GM23338 (cell line): ENCODE measurements around the gene NFX1. TPM values are rescaled to one million over a fixed set of nuclear protein-coding genes. Genes with fewer than 3 reads are reported as not detected.

Experiments used
- ATAC-seq: fragments of 200-7000 bp; cut with Tn5 transposase; 3 replicates; pipeline ENCODE4 v1.9.1; 2020
- DNase-seq: peaks from one replicate; pipeline ENCODE4 v3.0.0-alpha.2; 2015; ENCODE audit warnings: low spot score
- H2AFZ ChIP-seq: fragments of 200-600 bp; sonication (generic); 2 replicates; pipeline ENCODE4 v1.8.0; 2016; ENCODE audit warnings: antibody characterized with exemption, mild to moderate bottlenecking, moderate library complexity
- H3F3A ChIP-seq: fragments of 200-600 bp; sonication (generic); replicated peaks from 2 replicates; pipeline ENCODE4 v1.8.0; 2017; ENCODE audit warnings: antibody characterized with exemption, mixed run types, low read depth
- H3K27ac ChIP-seq: fragments of 200-600 bp; sonication (generic); 2 replicates; pipeline ENCODE4 v1.6.1; 2016; ENCODE audit warnings: low read depth
- H3K27me3 ChIP-seq: fragments of 200-600 bp; sonication (generic); 2 replicates; pipeline ENCODE4 v1.8.0; 2016; ENCODE audit warnings: mild to moderate bottlenecking, mixed run types, moderate library complexity; ENCODE audit not compliant: insufficient read depth
- H3K36me3 ChIP-seq: fragments of 200-600 bp; sonication (generic); 2 replicates; pipeline ENCODE4 v1.8.0; 2016; ENCODE audit warnings: mild to moderate bottlenecking; ENCODE audit not compliant: insufficient read depth
- H3K4me1 ChIP-seq: fragments of 200-600 bp; sonication (generic); 2 replicates; pipeline ENCODE4 v1.8.0; 2016; ENCODE audit warnings: mild to moderate bottlenecking, moderate library complexity; ENCODE audit not compliant: insufficient read depth
- H3K4me2 ChIP-seq: fragments of 200-600 bp; sonication (generic); 2 replicates; pipeline ENCODE4 v1.7.1; 2017; ENCODE audit warnings: mixed run types
- H3K4me3 ChIP-seq: fragments of 200-600 bp; sonication (generic); 2 replicates; pipeline ENCODE4 v1.6.1; 2016; ENCODE audit warnings: mixed run types
- H3K79me2 ChIP-seq: fragments of 200-600 bp; sonication (generic); replicated peaks from 2 replicates; pipeline ENCODE4 v1.8.0; 2017; ENCODE audit warnings: mild to moderate bottlenecking; ENCODE audit not compliant: insufficient read depth
- H3K9me2 ChIP-seq: fragments of 200-600 bp; sonication (generic); 2 replicates; pipeline ENCODE4 v1.8.0; 2017; ENCODE audit not compliant: insufficient read depth
- H4K20me1 ChIP-seq: fragments of 200-600 bp; sonication (generic); replicated peaks from 2 replicates; pipeline ENCODE4 v1.8.0; 2017; ENCODE audit warnings: mild to moderate bottlenecking; ENCODE audit not compliant: insufficient read depth
- H3K27ac Mint-ChIP-seq: 2 replicates; pipeline ENCODE4 v1.8.0; 2020; ENCODE audit warnings: inconsistent platforms, mild to moderate bottlenecking, moderate library complexity, mixed read lengths
- H3K27me3 Mint-ChIP-seq: 3 replicates; pipeline ENCODE4 v1.8.0; 2022; ENCODE audit warnings: low read depth, mild to moderate bottlenecking, moderate library complexity, mixed read lengths, inconsistent platforms; ENCODE audit not compliant: insufficient read depth, poor library complexity
- H3K36me3 Mint-ChIP-seq: 3 replicates; pipeline ENCODE4 v1.8.0; 2021; ENCODE audit warnings: low read depth, mild to moderate bottlenecking, inconsistent platforms, moderate library complexity, mixed read lengths
- H3K4me1 Mint-ChIP-seq: 3 replicates; pipeline ENCODE4 v1.8.0; 2020; ENCODE audit warnings: mild to moderate bottlenecking, inconsistent platforms, mixed read lengths
- H3K4me3 Mint-ChIP-seq: 3 replicates; pipeline ENCODE4 v1.8.0; 2021; ENCODE audit warnings: moderate library complexity, mild to moderate bottlenecking, inconsistent platforms, mixed read lengths
- H3K9me3 Mint-ChIP-seq: 3 replicates; pipeline ENCODE4 v1.8.0; 2020; ENCODE audit warnings: moderate library complexity, mild to moderate bottlenecking, inconsistent platforms, mixed read lengths
- CREB1 ChIP-seq: fragments of 250-450 bp; sonication (Bioruptor Pico); IDR thresholded peaks from 2 replicates; pipeline ENCODE4 v1.5.0; 2020; ENCODE audit warnings: low read depth, mild to moderate bottlenecking, moderate library complexity
- EZH2 ChIP-seq: fragments of 200-600 bp; sonication (generic); IDR thresholded peaks from one replicate; pipeline ENCODE4 v1.8.0; 2017; ENCODE audit warnings: antibody characterized with exemption, mild to moderate bottlenecking, low read depth; ENCODE audit not compliant: unreplicated experiment
- EZH2phosphoT487 ChIP-seq: fragments of 200-600 bp; sonication (generic); IDR thresholded peaks from one replicate; pipeline ENCODE4 v1.8.1; 2018; ENCODE audit warnings: antibody characterized with exemption; ENCODE audit not compliant: unreplicated experiment
- NANOG ChIP-seq: IDR thresholded peaks from 2 replicates; pipeline ENCODE4 v1.6.1; 2016; ENCODE audit warnings: antibody characterized with exemption, borderline replicate concordance
- POLR2AphosphoS5 ChIP-seq: IDR thresholded peaks from 2 replicates; pipeline ENCODE4 v1.6.1; 2016; ENCODE audit warnings: antibody characterized with exemption, low read depth
- STAT1 ChIP-seq: IDR thresholded peaks from one replicate; pipeline ENCODE4 v1.6.1; 2016; ENCODE audit warnings: antibody characterized with exemption; ENCODE audit not compliant: unreplicated experiment
- ZNF114 ChIP-seq: fragments of 250-450 bp; sonication (Bioruptor Pico); IDR thresholded peaks from 2 replicates; pipeline ENCODE4 v1.5.0; 2020; ENCODE audit warnings: mild to moderate bottlenecking, moderate library complexity
- polyA plus RNA-seq: library from polyadenylated mRNA; unstranded; fragments of >200 nt; fragmentation: Nextera tagmentation; extraction: Ambion mirVana; gene quantifications from 2 replicates; pipeline ENCODE4 v1.2.1, GENCODE V29; 2016
- total RNA-seq: library from RNA; depleted of rRNA; stranded (reverse); fragments of >200 nt; shearing (Covaris generic); gene quantifications from 2 replicates; pipeline ENCODE4 v1.2.3, GENCODE V29; 2014
- TF ChIP-seq, protein P1 (sequence below): fragments of 250-450 bp; sonication (Bioruptor Pico); IDR thresholded peaks from 2 replicates; pipeline ENCODE4 v1.5.0; 2020; ENCODE audit warnings: mild to moderate bottlenecking, moderate library complexity
- TF ChIP-seq, protein P2 (sequence below): IDR thresholded peaks from one replicate; pipeline ENCODE4 v1.6.1; 2018; ENCODE audit warnings: antibody characterized with exemption; ENCODE audit not compliant: unreplicated experiment

Gene NFX1
- total and polyA plus RNA-seq, 2 experiments from 2014 or later, result 13.9 to 26.1 TPM

GRCh38 chr9:33318781-33319180 lies 28.5 kb downstream of the NFX1 start:
- ATAC-seq, result no peak
- Mint-ChIP-seq H3K27me3 (no peaks in the 10 kb centered on the region), H3K4me1 (no peaks in the 10 kb centered on the region), H3K27ac (no peak overlapping the region), H3K4me3 (no peak overlapping the region), H3K9me3 (no peaks in the 10 kb centered on the region), H3K36me3 (peaks cover 65% of the 10 kb centered on the region)
- H3K36me3 ChIP-seq, result peaks cover 57% of the 10 kb centered on the region
- no peak overlapping the region for H3K4me3 ChIP-seq
- no peaks in the 10 kb centered on the region for H4K20me1 ChIP-seq
- no peak for DNase-seq
- no peak overlapping the region for H2AFZ ChIP-seq
- H3K27me3 ChIP-seq, result no peaks in the 10 kb centered on the region
- no peaks in the 10 kb centered on the region for H3K9me2 ChIP-seq
- no peak overlapping the region for H3K27ac ChIP-seq
- TF ChIP-seq POLR2AphosphoS5, result no peak
- TF ChIP-seq ZNF114, result no peak
- TF ChIP-seq, protein P1, sequence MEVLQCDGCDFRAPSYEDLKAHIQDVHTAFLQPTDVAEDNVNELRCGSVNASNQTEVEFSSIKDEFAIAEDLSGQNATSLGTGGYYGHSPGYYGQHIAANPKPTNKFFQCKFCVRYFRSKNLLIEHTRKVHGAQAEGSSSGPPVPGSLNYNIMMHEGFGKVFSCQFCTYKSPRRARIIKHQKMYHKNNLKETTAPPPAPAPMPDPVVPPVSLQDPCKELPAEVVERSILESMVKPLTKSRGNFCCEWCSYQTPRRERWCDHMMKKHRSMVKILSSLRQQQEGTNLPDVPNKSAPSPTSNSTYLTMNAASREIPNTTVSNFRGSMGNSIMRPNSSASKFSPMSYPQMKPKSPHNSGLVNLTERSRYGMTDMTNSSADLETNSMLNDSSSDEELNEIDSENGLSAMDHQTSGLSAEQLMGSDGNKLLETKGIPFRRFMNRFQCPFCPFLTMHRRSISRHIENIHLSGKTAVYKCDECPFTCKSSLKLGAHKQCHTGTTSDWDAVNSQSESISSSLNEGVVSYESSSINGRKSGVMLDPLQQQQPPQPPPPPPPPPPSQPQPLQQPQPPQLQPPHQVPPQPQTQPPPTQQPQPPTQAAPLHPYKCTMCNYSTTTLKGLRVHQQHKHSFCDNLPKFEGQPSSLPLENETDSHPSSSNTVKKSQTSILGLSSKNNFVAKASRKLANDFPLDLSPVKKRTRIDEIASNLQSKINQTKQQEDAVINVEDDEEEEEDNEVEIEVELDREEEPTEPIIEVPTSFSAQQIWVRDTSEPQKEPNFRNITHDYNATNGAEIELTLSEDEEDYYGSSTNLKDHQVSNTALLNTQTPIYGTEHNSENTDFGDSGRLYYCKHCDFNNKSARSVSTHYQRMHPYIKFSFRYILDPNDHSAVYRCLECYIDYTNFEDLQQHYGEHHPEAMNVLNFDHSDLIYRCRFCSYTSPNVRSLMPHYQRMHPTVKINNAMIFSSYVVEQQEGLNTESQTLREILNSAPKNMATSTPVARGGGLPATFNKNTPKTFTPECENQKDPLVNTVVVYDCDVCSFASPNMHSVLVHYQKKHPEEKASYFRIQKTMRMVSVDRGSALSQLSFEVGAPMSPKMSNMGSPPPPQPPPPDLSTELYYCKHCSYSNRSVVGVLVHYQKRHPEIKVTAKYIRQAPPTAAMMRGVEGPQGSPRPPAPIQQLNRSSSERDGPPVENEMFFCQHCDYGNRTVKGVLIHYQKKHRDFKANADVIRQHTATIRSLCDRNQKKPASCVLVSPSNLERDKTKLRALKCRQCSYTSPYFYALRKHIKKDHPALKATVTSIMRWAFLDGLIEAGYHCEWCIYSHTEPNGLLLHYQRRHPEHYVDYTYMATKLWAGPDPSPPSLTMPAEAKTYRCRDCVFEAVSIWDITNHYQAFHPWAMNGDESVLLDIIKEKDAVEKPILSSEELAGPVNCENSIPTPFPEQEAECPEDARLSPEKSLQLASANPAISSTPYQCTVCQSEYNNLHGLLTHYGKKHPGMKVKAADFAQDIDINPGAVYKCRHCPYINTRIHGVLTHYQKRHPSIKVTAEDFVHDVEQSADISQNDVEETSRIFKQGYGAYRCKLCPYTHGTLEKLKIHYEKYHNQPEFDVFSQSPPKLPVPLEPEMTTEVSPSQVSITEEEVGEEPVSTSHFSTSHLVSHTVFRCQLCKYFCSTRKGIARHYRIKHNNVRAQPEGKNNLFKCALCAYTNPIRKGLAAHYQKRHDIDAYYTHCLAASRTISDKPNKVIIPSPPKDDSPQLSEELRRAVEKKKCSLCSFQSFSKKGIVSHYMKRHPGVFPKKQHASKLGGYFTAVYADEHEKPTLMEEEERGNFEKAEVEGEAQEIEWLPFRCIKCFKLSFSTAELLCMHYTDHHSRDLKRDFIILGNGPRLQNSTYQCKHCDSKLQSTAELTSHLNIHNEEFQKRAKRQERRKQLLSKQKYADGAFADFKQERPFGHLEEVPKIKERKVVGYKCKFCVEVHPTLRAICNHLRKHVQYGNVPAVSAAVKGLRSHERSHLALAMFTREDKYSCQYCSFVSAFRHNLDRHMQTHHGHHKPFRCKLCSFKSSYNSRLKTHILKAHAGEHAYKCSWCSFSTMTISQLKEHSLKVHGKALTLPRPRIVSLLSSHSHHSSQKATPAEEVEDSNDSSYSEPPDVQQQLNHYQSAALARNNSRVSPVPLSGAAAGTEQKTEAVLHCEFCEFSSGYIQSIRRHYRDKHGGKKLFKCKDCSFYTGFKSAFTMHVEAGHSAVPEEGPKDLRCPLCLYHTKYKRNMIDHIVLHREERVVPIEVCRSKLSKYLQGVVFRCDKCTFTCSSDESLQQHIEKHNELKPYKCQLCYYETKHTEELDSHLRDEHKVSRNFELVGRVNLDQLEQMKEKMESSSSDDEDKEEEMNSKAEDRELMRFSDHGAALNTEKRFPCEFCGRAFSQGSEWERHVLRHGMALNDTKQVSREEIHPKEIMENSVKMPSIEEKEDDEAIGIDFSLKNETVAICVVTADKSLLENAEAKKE (CRISPR knock-in tag), result no peak
- TF ChIP-seq EZH2, result no peak
- TF ChIP-seq, protein P2, sequence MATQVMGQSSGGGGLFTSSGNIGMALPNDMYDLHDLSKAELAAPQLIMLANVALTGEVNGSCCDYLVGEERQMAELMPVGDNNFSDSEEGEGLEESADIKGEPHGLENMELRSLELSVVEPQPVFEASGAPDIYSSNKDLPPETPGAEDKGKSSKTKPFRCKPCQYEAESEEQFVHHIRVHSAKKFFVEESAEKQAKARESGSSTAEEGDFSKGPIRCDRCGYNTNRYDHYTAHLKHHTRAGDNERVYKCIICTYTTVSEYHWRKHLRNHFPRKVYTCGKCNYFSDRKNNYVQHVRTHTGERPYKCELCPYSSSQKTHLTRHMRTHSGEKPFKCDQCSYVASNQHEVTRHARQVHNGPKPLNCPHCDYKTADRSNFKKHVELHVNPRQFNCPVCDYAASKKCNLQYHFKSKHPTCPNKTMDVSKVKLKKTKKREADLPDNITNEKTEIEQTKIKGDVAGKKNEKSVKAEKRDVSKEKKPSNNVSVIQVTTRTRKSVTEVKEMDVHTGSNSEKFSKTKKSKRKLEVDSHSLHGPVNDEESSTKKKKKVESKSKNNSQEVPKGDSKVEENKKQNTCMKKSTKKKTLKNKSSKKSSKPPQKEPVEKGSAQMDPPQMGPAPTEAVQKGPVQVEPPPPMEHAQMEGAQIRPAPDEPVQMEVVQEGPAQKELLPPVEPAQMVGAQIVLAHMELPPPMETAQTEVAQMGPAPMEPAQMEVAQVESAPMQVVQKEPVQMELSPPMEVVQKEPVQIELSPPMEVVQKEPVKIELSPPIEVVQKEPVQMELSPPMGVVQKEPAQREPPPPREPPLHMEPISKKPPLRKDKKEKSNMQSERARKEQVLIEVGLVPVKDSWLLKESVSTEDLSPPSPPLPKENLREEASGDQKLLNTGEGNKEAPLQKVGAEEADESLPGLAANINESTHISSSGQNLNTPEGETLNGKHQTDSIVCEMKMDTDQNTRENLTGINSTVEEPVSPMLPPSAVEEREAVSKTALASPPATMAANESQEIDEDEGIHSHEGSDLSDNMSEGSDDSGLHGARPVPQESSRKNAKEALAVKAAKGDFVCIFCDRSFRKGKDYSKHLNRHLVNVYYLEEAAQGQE, result no peak
- no peak for TF ChIP-seq CREB1 (CRISPR knock-in tag)
- TF ChIP-seq STAT1, result no peak
- no peak for TF ChIP-seq NANOG
- TF ChIP-seq EZH2phosphoT487, result no peak
- no peaks in the 10 kb centered on the region for H3K4me1 ChIP-seq
- H3K79me2 ChIP-seq, result no peaks in the 10 kb centered on the region
- H3F3A ChIP-seq, result no peaks in the 10 kb centered on the region
- no peak overlapping the region for H3K4me2 ChIP-seq
